Neural progenitor cell (in vitro differentiated cells): Measurements from ENCODE around the gene IL15.

Experiments used
- EZH2 ChIP-seq: fragments of 200-600 bp; sonication (generic); IDR thresholded peaks from 2 replicates; pipeline ENCODE4 v1.6.1; 2017; ENCODE audit warnings: antibody characterized with exemption, mild to moderate bottlenecking, moderate library complexity
- EZH2phosphoT487 ChIP-seq: fragments of 200-600 bp; sonication (generic); IDR thresholded peaks from 2 replicates; pipeline ENCODE4 v1.6.1; 2017; ENCODE audit warnings: antibody characterized with exemption
- TF ChIP-seq, protein P1 (sequence below): fragments of 200-600 bp; sonication (generic); IDR thresholded peaks from 2 replicates; pipeline ENCODE4 v1.5.1; 2017; ENCODE audit warnings: antibody characterized with exemption, mild to moderate bottlenecking

- TF ChIP-seq, protein P1, sequence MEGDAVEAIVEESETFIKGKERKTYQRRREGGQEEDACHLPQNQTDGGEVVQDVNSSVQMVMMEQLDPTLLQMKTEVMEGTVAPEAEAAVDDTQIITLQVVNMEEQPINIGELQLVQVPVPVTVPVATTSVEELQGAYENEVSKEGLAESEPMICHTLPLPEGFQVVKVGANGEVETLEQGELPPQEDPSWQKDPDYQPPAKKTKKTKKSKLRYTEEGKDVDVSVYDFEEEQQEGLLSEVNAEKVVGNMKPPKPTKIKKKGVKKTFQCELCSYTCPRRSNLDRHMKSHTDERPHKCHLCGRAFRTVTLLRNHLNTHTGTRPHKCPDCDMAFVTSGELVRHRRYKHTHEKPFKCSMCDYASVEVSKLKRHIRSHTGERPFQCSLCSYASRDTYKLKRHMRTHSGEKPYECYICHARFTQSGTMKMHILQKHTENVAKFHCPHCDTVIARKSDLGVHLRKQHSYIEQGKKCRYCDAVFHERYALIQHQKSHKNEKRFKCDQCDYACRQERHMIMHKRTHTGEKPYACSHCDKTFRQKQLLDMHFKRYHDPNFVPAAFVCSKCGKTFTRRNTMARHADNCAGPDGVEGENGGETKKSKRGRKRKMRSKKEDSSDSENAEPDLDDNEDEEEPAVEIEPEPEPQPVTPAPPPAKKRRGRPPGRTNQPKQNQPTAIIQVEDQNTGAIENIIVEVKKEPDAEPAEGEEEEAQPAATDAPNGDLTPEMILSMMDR: no peak
- TF ChIP-seq EZH2phosphoT487 (no peak), EZH2 (no peak)
Measured at GRCh38 chr4:141652161-141652778, 15.9 kb downstream of the IL15 start.
